Measurements from ENCODE around the gene LEMD2.

Gene LEMD2

GRCh38 chr6:33830635-33831240 lies 41.8 kb upstream of the LEMD2 start:
- Histone ChIP-seq H3K9me3 (no peaks in the 10 kb centered on the region), H3K4me1 (ENCODE audit: control insufficient read depth in 1 of 2, insufficient read depth in 1 of 2, low read depth in 1 of 2, low read length in 1 of 2) (no peaks in the 10 kb centered on the region), H3K27me3 (peaks cover 4% of the 10 kb centered on the region), H3K27ac (no peak overlapping the region), H3K36me3 (no peaks in the 10 kb centered on the region), H3K4me3 (ENCODE audit: low read depth in 1 of 2, low read length in 1 of 2) (no peak overlapping the region)
- TF ChIP-seq, protein P1, sequence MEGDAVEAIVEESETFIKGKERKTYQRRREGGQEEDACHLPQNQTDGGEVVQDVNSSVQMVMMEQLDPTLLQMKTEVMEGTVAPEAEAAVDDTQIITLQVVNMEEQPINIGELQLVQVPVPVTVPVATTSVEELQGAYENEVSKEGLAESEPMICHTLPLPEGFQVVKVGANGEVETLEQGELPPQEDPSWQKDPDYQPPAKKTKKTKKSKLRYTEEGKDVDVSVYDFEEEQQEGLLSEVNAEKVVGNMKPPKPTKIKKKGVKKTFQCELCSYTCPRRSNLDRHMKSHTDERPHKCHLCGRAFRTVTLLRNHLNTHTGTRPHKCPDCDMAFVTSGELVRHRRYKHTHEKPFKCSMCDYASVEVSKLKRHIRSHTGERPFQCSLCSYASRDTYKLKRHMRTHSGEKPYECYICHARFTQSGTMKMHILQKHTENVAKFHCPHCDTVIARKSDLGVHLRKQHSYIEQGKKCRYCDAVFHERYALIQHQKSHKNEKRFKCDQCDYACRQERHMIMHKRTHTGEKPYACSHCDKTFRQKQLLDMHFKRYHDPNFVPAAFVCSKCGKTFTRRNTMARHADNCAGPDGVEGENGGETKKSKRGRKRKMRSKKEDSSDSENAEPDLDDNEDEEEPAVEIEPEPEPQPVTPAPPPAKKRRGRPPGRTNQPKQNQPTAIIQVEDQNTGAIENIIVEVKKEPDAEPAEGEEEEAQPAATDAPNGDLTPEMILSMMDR (IDR thresholded peaks at IDR 0.05): no peak

DNA sequence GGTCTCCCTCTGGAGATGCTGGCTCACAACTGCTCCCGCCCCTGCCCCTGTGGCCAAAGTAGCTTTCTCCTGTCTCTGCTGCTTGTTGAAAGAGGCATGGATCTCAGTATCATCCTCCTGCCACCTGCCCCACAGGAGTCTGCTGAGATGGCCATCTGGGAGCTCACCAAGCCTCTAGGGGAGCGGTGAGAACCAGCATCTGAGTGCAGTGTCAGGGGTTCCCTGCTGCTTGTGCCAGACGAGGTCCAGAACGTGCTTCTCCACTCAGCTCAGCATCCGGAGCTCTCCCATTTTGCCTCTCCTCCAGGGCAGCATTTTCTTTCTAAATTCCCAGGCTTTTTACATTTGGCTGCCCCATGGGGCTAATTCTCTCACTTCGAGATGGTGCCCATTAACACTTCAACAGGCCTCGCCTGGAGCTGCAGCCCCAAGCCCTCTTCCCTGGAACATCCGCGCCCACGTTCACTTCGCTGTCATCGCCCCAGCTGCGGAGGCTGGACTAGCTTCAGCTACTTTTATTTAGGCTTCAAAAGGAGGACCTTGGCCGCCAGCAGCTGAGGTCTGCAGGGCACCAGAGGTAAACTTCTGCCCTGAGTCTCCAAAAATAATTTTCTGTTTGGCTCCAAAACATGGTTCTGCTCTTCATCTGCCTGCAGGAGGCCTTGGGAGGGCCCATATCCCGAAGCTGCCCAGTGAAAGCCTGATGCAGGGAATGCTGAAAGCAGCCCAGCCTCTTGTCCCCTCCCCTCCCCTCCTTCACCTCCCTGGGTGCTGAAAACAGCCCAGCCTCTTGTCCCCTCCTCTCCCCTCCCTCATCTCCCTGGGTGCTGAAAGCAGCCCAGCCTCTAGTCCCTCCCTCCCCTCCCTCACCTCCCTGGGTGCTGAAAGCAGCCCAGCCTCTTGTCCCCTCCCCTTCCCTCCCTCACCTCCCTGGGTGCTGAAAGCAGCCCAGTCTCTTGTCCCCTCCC lies 40.1 kb upstream of the LEMD2 start:
- Histone ChIP-seq H3K4me1 (ENCODE audit: control insufficient read depth in 1 of 2, insufficient read depth in 1 of 2, low read depth in 1 of 2, low read length in 1 of 2) (no peaks in the 10 kb centered on the region), H3K9me3 (no peaks in the 10 kb centered on the region), H3K27ac (no peak overlapping the region), H3K4me3 (ENCODE audit: low read depth in 1 of 2, low read length in 1 of 2) (no peak overlapping the region), H3K27me3 (peaks cover 4% of the 10 kb centered on the region), H3K36me3 (no peaks in the 10 kb centered on the region)
- TF ChIP-seq, protein P1 (IDR thresholded peaks at IDR 0.05): no peak

GRCh38 chr6:33828452-33828763 lies 39.5 kb upstream of the LEMD2 start:
- no peaks in the 10 kb centered on the region for H3K36me3 ChIP-seq
- H3K9me3 ChIP-seq: no peaks in the 10 kb centered on the region
- TF ChIP-seq, protein P1 (IDR thresholded peaks at IDR 0.05): no peak
- H3K27me3 ChIP-seq: peaks cover 4% of the 10 kb centered on the region
- no peak overlapping the region for H3K4me3 ChIP-seq (ENCODE audit: low read depth in 1 of 2, low read length in 1 of 2)
- H3K4me1 ChIP-seq (ENCODE audit: control insufficient read depth in 1 of 2, insufficient read depth in 1 of 2, low read depth in 1 of 2, low read length in 1 of 2): no peaks in the 10 kb centered on the region
- no peak overlapping the region for H3K27ac ChIP-seq

DNA sequence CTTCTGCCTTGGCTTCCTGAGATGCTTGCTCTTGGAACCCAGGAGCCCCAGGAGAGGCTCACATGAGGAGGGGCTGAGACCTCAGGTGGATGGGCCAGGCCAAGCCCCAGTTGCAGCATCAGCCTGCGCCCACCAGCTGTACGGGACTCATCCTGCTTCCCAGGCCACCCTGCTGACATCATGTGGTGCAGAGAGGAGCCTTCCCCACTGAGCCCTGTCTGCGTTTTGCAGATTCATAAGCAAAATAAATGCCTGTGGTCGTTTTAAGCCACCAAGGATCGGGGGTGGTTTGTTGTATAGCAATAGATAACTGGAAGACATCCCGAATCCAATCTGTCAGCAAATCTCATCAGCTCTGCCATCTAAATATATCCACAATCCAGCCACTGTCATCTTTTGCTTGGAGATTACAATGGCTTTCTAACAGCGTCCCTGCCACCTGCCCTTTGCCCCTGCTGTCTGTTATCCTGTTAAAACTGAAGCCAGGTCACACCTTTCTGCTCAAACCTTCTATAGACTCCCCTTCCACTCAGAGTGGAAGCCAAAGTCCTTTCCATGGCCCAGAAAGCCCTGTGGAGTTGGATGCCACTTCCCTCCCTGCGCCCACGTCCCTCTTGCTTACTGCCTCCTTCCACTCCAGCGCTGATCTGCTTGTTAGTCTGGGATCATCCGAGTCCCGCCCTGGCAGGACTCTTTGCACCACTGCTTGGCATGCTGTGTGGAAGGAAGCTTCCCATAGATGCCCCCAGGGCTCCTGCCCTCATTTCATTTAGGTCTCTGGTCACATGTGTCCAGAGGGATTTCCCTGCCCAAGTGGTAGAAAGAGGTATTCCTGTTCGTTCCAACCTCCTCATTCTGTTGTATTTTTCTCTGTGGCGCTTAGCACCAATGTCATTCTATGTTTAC lies 38.9 kb upstream of the LEMD2 start:
- Histone ChIP-seq H3K27ac (no peak overlapping the region), H3K27me3 (peaks cover 6% of the 10 kb centered on the region), H3K4me3 (ENCODE audit: low read depth in 1 of 2, low read length in 1 of 2) (no peak overlapping the region), H3K9me3 (no peaks in the 10 kb centered on the region), H3K36me3 (no peaks in the 10 kb centered on the region), H3K4me1 (ENCODE audit: control insufficient read depth in 1 of 2, insufficient read depth in 1 of 2, low read depth in 1 of 2, low read length in 1 of 2) (no peaks in the 10 kb centered on the region)
- TF ChIP-seq, protein P1 (IDR thresholded peaks at IDR 0.05): no peak

DNA sequence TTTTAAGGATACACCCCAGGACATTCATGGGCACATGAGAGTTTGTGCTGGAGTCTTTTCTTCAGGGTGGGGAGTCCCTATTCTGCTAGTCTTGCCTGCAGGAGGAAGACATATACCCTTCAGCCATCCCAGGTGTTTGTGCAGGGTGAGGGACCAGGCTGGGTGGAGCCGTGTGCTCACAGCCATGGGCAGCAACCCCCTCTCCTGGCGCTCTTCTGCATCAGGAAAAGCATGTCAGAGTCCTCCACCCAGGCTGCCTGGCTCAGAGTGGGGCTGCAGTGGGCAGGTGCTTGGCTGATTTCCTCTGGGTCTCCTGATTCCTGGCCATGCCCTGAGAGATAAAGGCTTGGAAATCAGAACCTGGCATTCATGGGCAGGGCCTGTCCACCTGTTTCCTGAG lies 37.6 kb upstream of the LEMD2 start:
- no peaks in the 10 kb centered on the region for H3K36me3 ChIP-seq
- TF ChIP-seq, protein P1 (IDR thresholded peaks at IDR 0.05): no peak
- H3K27ac ChIP-seq: no peak overlapping the region
- peaks cover 19% of the 10 kb centered on the region for H3K27me3 ChIP-seq
- no peaks in the 10 kb centered on the region for H3K4me1 ChIP-seq (ENCODE audit: control insufficient read depth in 1 of 2, insufficient read depth in 1 of 2, low read depth in 1 of 2, low read length in 1 of 2)
- no peak overlapping the region for H3K4me3 ChIP-seq (ENCODE audit: low read depth in 1 of 2, low read length in 1 of 2)
- no peaks in the 10 kb centered on the region for H3K9me3 ChIP-seq
